ENCODE results near the gene ATP1B1. TPM values are rescaled to one million over a fixed set of nuclear protein-coding genes. Genes with fewer than 3 reads are reported as not detected.
A peak's percentile ranks its signal among the peaks of the same experiment; 100 is the strongest.

Gene ATP1B1
- total and polyA plus RNA-seq, 2 experiments from 2014 or later, result 51.0 to 73.4 TPM

- Histone ChIP-seq H3K27ac (ENCODE audit: low read depth) (no peak overlapping the region), H4K20me1 (replicated peaks; ENCODE audit: insufficient read depth) (no peaks in the 10 kb centered on the region), H3K4me1 (ENCODE audit: insufficient read depth) (no peaks in the 10 kb centered on the region), H3K27me3 (ENCODE audit: insufficient read depth) (no peaks in the 10 kb centered on the region), H3K4me3 (no peak overlapping the region), H3K9me2 (ENCODE audit: insufficient read depth) (no peaks in the 10 kb centered on the region; the same call in 1 of the 2 replicates), H3F3A (replicated peaks; ENCODE audit: low read depth) (no peaks in the 10 kb centered on the region), H3K36me3 (ENCODE audit: insufficient read depth) (no peaks in the 10 kb centered on the region), H3K4me2 (no peak overlapping the region), H2AFZ (no peak overlapping the region), H3K79me2 (replicated peaks; ENCODE audit: insufficient read depth) (no peaks in the 10 kb centered on the region)
- Mint-ChIP-seq H3K27me3 (ENCODE audit: insufficient read depth, low read depth, poor library complexity) (no peaks in the 10 kb centered on the region), H3K27ac (no peak overlapping the region), H3K9me3 (no peaks in the 10 kb centered on the region), H3K4me3 (no peak overlapping the region), H3K4me1 (peaks cover 12% of the 10 kb centered on the region; the same call in 2 of the 3 replicates), H3K36me3 (ENCODE audit: low read depth) (no peaks in the 10 kb centered on the region)
- no peak for ATAC-seq
- DNase-seq (ENCODE audit: low spot score), result peak; percentile 14
- TF ChIP-seq ZNF331 (CRISPR knock-in tag; IDR thresholded peaks at IDR 0.05; ENCODE audit: low read depth) (no peak), REST (IDR thresholded peaks at IDR 0.05; ENCODE audit: unreplicated experiment) (no peak), EZH2 (IDR thresholded peaks at IDR 0.05; ENCODE audit: low read depth, unreplicated experiment) (no peak), POLR2AphosphoS5 (IDR thresholded peaks at IDR 0.05; ENCODE audit: low read depth) (no peak), CREB1 (CRISPR knock-in tag; IDR thresholded peaks at IDR 0.05; ENCODE audit: low read depth) (no peak), CTCF (conservative IDR thresholded peaks at IDR 0.05; ENCODE audit: low read depth in 2 of 2) (no peak), STAT1 (IDR thresholded peaks at IDR 0.05; ENCODE audit: unreplicated experiment) (no peak), ZNF462 (CRISPR knock-in tag; IDR thresholded peaks at IDR 0.05) (no peak), NANOG (IDR thresholded peaks at IDR 0.05; ENCODE audit: borderline replicate concordance) (no peak), EZH2phosphoT487 (IDR thresholded peaks at IDR 0.05; ENCODE audit: unreplicated experiment) (no peak), ZNF114 (CRISPR knock-in tag; IDR thresholded peaks at IDR 0.05) (no peak), JUNB (IDR thresholded peaks at IDR 0.05; ENCODE audit: unreplicated experiment) (no peak), ETS1 (IDR thresholded peaks at IDR 0.05) (no peak)
These were observed 40.2 kb downstream of the ATP1B1 start for GRCh38 chr1:169146576-169147214.

Data from GM23338 (cell line).